Astrocyte (in vitro differentiated cells and primary cell): ENCODE measurements around the gene RPS27L.

Experiments
- EZH2 ChIP-seq: IDR thresholded peaks from 2 replicates; pipeline ENCODE4 v1.6.1; 2012; ENCODE audit warnings: mild to moderate bottlenecking, low read length, inconsistent platforms; ENCODE audit not compliant: insufficient read depth
- TF ChIP-seq, protein P1 (sequence below): IDR thresholded peaks from 2 replicates; pipeline ENCODE4 v1.5.1; 2011; ENCODE audit warnings: low read depth, mild to moderate bottlenecking, inconsistent platforms, low read length, moderate library complexity; ENCODE audit not compliant: insufficient read depth

DNA sequence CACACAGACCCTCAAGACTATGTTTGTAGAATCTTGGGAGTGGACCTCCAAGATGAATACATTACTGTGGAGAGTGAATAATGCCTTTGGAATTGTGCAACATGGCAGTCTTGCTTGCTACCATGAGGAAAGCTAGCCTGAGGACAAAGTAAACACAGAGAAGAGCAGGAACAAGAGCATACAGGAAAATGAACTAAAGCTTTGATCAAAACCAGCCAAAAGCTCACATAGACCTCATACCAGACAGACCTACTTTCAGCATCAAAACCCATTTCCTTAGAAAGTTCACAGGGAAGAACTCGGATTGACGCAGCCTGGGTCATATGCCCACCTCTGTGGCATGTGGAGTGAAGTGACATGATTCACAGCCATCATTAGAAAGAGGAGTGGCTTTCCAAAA is 28.8 kb upstream of the RPS27L start:
- TF ChIP-seq, protein P1, sequence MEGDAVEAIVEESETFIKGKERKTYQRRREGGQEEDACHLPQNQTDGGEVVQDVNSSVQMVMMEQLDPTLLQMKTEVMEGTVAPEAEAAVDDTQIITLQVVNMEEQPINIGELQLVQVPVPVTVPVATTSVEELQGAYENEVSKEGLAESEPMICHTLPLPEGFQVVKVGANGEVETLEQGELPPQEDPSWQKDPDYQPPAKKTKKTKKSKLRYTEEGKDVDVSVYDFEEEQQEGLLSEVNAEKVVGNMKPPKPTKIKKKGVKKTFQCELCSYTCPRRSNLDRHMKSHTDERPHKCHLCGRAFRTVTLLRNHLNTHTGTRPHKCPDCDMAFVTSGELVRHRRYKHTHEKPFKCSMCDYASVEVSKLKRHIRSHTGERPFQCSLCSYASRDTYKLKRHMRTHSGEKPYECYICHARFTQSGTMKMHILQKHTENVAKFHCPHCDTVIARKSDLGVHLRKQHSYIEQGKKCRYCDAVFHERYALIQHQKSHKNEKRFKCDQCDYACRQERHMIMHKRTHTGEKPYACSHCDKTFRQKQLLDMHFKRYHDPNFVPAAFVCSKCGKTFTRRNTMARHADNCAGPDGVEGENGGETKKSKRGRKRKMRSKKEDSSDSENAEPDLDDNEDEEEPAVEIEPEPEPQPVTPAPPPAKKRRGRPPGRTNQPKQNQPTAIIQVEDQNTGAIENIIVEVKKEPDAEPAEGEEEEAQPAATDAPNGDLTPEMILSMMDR = no peak
- no peak for TF ChIP-seq EZH2
